Measurements from ENCODE around the gene CHD6.

Gene CHD6, protein sequence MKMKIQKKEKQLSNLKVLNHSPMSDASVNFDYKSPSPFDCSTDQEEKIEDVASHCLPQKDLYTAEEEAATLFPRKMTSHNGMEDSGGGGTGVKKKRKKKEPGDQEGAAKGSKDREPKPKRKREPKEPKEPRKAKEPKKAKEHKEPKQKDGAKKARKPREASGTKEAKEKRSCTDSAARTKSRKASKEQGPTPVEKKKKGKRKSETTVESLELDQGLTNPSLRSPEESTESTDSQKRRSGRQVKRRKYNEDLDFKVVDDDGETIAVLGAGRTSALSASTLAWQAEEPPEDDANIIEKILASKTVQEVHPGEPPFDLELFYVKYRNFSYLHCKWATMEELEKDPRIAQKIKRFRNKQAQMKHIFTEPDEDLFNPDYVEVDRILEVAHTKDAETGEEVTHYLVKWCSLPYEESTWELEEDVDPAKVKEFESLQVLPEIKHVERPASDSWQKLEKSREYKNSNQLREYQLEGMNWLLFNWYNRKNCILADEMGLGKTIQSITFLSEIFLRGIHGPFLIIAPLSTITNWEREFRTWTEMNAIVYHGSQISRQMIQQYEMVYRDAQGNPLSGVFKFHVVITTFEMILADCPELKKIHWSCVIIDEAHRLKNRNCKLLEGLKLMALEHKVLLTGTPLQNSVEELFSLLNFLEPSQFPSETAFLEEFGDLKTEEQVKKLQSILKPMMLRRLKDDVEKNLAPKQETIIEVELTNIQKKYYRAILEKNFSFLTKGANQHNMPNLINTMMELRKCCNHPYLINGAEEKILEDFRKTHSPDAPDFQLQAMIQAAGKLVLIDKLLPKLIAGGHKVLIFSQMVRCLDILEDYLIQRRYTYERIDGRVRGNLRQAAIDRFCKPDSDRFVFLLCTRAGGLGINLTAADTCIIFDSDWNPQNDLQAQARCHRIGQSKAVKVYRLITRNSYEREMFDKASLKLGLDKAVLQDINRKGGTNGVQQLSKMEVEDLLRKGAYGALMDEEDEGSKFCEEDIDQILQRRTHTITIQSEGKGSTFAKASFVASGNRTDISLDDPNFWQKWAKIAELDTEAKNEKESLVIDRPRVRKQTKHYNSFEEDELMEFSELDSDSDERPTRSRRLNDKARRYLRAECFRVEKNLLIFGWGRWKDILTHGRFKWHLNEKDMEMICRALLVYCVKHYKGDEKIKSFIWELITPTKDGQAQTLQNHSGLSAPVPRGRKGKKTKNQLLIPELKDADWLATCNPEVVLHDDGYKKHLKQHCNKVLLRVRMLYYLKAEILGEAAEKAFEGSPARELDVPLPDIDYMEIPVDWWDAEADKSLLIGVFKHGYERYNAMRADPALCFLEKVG (N-terminal part only)

DNA sequence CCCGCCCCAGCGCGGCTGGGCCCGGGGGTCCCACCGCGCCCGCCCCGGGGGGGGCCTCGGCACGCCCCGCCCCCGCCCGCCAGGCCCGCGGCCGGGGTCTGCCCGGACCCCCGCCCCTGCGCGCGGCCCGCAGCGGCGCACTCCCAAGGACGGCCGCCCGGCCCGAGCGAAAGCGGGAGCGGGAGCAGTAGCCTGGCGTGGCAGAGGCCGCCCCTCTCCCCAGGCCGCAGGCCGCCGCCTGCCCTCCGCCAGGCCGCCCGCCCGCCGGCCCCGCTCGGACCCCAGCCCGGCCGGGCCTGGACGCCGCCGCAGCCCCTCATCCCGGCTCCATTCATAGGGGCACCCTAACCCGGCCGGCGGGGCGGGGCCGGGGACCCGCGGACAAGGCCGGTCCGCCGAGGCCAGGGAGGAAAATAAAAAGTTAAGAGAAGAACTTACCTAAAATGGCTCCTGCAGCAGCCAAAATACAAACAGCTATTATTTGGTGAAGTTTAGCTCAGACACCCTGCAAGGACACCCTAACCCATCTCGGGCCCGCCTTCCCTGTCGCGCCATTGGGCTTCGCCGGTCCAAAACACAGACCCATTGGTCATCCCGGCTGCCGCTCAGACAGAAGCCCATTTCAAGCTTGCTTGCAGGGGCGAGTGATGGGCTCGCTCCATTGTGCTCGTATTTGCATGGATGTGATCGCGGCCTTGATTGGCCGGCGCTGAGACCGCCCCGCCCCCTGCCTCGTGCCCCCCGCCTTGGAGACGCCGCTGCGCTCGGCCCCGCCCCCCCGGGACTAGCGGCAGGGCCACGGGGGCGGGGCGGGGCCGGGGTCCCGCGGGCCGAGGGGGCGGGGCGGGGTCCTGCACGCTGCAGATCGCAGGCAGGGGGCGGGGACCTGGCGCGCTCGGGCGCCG lies at the start of gene CHD6:
Gene CHD6 (minus strand): TSS at position 476 of the 905 bp plus-strand sequence. CDS start 67,040 bp downstream, outside the sequence.
- DNase-seq, result peak; percentile 99

DNA sequence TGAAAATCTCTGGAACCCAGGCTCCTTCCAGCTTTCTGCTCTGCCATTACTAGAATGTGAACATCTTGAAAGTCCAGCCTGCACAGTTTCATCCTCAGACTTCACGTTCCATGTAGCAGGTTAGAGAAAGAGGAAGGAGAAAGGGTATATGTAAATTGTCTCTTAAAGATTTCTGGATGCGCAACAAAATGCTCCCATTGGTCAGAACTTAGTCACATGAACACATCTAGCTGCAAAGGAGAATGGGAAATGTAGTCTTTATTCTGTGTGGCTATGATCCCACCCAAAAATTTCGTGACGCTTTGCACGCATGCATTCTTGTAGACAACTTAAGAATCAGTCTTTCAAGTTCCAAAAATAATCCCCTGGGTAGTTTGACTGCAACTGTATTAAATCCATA lies 46.4 kb upstream of the CHD6 start:
- DNase-seq, result no peak

- DNase-seq, result no peak
Measured at GRCh38 chr20:41657655-41658054, 39.5 kb upstream of the CHD6 start.

DNA sequence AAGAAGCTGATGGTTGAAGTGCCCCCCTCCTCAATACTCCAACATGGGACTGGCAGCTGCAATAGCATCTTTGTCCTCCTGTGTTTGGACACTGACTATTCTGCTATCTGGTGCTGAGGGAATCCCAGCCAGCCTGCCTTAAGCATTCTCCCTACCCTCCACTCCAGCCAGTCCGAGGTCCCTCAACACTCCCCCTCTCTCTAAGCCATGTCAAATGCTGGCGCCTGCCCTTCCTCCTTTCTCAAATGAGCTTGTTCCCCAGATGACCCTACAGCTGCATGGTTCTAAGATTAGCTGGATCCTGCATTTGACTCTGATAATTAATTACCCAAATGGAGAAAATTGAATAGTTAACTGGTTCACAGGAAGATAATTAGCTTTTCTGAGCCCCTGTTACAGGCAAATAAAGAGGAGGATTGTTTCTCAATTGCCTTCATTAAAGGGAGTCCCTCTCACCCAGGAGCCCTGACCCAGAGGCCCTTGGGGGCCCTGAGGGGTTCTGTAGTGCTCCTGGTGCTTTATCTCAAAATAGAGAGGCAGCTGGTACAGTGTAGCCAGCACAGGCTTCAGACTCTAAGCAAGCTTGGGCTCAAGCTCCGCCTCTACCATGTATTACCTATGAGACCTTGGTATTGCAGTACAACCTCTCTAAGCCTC lies 37.9 kb upstream of the CHD6 start:
- no peak for DNase-seq

GRCh38 chr20:41654884-41655283 lies 36.7 kb upstream of the CHD6 start:
- DNase-seq, result no peak

DNA sequence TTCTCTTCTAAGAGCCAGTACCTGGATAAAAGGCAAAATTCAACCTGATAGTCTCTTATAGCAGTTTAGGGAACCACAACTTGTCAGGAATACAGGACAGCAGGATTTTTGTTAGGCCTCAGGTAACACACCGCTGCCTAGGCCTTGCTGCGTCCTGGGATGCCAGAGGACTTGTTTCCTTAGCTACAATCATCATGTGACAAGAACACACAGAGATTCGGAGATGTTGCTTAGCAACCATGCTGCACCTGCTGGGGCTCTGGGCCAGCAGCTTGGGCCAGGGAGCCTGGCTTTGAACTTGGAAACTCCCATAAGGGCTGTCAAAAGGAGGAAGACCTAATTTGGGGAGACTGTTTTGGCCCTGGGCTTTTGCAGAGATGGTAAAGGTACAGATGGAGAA lies 36.1 kb upstream of the CHD6 start:
- no peak for DNase-seq

DNA sequence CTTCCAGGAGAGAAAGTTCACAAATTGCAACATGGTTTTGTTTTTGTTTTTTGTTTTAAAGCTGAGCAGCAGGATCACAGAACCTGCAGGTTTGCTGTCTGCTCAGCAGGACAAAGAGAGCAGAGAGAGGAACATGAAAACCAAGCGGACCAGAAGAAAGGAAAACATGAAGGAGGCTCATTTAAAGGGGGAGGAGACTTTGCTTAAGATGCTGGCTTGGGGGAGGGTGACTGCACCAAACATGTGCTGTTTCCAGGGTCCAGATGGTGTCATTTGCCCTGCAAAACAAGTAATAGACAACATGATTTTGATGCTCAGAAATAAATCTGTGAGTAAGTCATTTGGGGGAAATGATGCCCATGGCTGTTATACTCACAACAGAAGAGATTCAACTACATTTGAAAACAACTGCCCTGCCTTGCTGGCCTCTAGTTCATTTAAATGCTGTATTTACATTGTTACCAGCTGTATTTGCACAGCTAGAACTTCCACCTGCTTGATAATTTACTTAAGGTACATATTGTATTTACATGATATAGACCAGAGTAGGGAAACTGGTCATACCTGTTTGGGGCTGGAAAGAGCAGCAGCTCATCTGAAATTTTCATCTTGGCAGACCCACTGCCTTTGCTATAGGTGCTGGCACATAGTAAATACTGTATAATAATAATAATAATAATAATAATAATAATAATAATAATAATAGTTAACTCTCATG lies 32.2 kb upstream of the CHD6 start:
- no peak for DNase-seq

DNA sequence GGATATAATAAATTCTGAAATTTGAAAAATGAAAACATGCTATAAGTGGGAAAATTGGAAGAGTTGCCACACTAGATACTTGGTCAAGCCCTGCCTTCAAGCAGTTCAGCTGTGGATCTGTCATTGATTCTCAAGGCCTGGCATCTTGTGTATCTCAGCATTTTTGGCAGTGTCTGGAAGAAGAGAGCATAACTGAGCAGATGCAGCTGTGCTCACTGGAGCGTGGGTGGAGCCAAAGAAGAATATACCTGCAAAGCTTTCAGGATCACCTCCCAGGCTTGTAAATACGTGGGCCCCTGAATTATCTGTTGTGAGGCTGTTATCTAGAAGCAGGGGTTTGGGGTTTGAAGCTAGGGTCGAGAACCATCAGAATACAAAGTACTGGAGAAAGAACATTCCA lies 31.3 kb upstream of the CHD6 start:
- no peak for DNase-seq

DNA sequence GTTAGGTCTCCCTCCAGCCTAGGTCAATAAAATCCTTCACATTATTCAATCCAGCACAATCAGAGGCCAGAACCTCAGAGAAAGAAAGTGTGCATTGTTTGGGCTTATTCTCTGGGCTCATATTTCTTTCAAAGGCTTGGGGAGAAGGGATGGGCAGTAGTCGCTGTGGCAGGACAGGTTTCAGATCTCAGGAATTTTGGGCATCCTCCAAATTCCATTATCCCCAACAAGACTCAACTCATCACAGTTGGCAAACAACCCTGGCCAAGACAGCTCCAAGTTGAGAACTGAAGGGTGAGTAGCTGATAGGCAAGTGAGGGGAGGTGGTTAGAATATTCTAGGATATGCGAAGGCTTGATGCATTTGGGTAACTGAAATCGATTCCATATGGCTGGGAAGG lies 27.2 kb upstream of the CHD6 start:
- no peak for DNase-seq

- DNase-seq, result no peak
Measured at GRCh38 chr20:41643504-41643938, 25.3 kb upstream of the CHD6 start.

DNA sequence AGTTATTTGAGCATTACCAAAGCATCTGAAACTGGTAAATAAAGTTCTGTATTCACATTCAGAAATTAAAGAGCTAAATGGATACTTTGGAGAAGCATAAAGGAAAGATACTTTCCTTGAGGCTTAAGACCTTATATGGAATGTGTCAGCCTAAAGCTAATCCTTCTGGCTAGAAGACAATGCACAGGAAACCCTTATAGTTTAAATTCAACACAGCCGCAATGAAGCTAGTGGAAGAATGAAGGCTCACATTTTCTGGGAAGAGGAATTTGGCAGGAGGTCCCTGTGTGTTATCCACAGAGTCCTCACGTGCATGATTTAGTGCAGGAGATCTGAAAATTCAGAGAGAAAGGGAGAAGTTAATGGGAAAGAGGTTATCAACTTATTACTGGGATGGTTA lies 21.5 kb upstream of the CHD6 start:
- DNase-seq, result no peak

DNA sequence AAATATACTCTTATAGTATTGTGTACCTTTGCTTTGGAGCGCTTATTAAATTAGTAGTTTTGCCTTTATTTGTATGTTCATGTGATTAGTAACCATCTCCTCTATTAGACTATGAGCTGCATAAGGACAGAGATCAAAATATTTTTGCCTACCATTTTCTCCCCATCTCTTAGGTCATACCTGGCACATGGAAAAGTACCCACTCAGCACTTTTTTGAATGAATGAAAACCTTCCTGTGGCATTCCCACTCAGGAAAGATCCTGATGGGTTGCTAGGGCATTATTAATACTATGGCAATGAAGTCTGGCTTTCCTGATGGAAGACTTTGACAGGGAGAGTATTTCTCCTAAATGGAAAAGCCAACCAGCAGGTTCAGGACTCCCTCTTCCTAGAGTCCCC lies 20.3 kb upstream of the CHD6 start:
- DNase-seq, result no peak

- no peak for DNase-seq
Measured at GRCh38 chr20:41635158-41635557, 17.0 kb upstream of the CHD6 start.

DNA sequence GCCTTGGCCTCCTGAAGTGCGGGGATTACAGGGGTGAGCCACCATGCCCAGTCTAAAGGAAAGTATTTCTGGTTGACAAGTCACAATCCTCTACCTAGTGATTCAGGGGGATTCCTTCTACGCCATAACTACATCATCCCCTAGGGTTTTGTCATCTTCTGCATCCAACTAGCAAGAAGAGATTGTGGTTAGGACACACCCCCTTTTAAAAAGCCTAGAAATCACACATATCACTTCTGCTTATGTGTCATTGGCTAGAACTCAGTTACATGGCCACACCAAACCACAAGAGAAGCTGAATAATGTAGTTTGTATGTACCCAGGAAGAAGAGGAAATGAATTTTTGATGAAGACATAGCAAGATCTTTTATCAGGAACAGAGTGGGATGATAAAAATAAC lies 14.7 kb upstream of the CHD6 start:
- DNase-seq, result no peak

DNA sequence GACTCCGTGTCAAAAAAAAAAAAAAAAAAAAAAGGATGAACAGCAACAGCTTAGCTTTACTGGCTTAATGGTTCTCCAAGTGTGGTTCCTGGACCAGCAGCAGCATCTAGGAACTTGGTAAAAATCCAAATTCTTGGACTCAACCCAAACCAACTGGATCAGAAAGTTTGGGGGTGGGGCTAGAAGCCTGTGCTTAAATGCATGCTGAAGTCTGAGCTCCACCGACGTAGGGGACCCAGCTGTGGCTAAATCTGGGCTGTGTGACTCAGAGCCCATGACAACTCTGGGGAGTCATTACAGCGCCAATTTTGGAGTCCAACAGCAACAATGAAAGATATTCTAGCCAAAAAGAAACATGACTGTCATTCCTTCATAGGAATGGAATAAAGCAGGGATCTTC lies 13.6 kb upstream of the CHD6 start:
- DNase-seq, result no peak

GRCh38 chr20:41630846-41631245 lies 12.7 kb upstream of the CHD6 start:
- no peak for DNase-seq

DNA sequence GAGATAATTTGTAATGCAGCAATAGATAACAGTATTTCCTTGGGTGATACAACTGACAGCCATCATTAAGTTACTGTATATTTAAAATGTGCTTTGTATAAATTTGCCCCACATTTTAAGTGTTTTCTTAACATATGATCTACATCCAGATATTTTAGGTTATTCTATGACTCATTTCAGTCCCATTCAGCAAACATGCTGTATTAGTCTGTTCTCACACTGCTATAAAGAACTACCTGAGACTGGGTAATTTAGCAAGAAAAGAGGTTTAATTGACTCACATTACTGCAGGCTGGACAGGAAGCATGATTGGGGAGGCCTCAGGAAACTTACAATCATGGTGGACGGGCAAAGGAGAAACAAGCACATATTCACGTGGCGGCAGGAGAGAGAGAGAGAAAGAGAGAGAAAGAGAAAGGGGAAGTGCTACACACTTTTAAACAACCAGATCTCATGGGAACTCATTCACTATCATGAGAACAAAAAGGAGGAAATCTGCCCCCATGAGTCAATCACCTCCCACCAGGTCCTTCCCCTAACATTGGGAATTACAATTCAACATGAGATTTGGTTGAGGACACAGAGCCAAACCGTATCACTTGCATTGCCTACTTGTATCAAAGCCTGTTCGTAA lies 9.6 kb upstream of the CHD6 start:
- DNase-seq, result no peak

- DNase-seq, result no peak
Measured at GRCh38 chr20:41627001-41627495, 8.9 kb upstream of the CHD6 start.

GRCh38 chr20:41623625-41624375 lies 5.6 kb upstream of the CHD6 start:
- no peak for DNase-seq
